Measurements from ENCODE around the gene BTBD7.

BTBD7 gene

GRCh38 chr14:93231129-93231979, 101.5 kb downstream of the BTBD7 start:
- H3K9ac ChIP-seq (ENCODE audit: low read depth, low read length) = no peak overlapping the region
- no peak overlapping the region for H3K4me3 ChIP-seq (ENCODE audit: low read length)
- H3K27me3 ChIP-seq (ENCODE audit: insufficient read depth, low read length) = no peaks in the 10 kb centered on the region
- no peaks in the 10 kb centered on the region for H3K9me3 ChIP-seq (ENCODE audit: insufficient read depth, low read depth, low read length)
- H3K36me3 ChIP-seq (ENCODE audit: insufficient read depth, low read depth, low read length) = peaks cover 24% of the 10 kb centered on the region
- H3K27ac ChIP-seq (ENCODE audit: low read length) = no peak overlapping the region
- H3K4me1 ChIP-seq (ENCODE audit: insufficient read depth, low read length) = no peaks in the 10 kb centered on the region

GRCh38 chr14:93230539-93230938, 102.3 kb downstream of the BTBD7 start:
- peaks cover 29% of the 10 kb centered on the region for H3K36me3 ChIP-seq (ENCODE audit: insufficient read depth, low read depth, low read length)
- no peaks in the 10 kb centered on the region for H3K27me3 ChIP-seq (ENCODE audit: insufficient read depth, low read length)
- no peak overlapping the region for H3K27ac ChIP-seq (ENCODE audit: low read length)
- no peak overlapping the region for H3K9ac ChIP-seq (ENCODE audit: low read depth, low read length)
- H3K4me1 ChIP-seq (ENCODE audit: insufficient read depth, low read length) = no peaks in the 10 kb centered on the region
- H3K9me3 ChIP-seq (ENCODE audit: insufficient read depth, low read depth, low read length) = no peaks in the 10 kb centered on the region
- H3K4me3 ChIP-seq (ENCODE audit: low read length) = no peak overlapping the region

DNA sequence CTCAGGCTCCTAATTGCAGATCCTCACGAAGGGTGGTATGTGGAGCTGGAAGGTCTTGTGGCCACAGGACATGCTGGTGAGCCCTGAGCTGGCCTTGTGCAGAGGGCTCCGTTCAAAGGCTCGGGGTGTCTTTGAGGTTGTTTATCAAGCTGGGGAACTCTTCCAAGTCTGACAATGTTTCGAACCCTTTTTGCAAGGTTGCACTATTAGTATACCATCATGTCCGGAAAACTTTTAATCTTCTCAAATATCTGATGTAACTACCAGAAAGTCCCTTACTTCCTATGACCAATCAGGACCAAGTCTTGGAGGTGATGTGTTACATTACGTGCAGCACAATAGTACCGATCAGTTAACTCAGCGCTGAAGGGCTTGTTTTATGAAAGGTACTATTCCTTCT, 104.3 kb downstream of the BTBD7 start:
- no peak overlapping the region for H3K27ac ChIP-seq (ENCODE audit: low read length)
- no peak overlapping the region for H3K9ac ChIP-seq (ENCODE audit: low read depth, low read length)
- no peaks in the 10 kb centered on the region for H3K4me1 ChIP-seq (ENCODE audit: insufficient read depth, low read length)
- no peaks in the 10 kb centered on the region for H3K27me3 ChIP-seq (ENCODE audit: insufficient read depth, low read length)
- H3K4me3 ChIP-seq (ENCODE audit: low read length) = no peak overlapping the region
- peaks cover 39% of the 10 kb centered on the region for H3K36me3 ChIP-seq (ENCODE audit: insufficient read depth, low read depth, low read length)
- no peaks in the 10 kb centered on the region for H3K9me3 ChIP-seq (ENCODE audit: insufficient read depth, low read depth, low read length)

DNA sequence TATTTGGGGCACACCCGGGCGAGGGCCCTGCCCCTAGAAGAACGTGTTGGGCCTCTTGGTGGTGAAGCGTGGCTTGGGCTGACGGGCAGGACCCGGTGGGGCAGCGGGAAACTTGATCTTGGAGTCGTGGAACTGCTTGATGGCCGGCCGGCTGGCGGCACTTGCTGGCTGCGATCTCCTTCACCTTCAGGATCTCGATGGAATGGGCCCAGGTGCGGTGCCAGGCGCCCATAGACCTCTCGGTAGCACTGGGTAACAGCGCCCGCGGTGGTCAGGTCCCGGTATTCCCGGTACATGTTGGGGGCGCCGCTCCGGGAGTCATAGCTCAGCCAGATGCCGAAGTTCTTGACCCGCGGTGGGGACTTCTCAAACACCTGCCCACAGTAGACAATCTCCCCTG, 109.3 kb downstream of the BTBD7 start:
- Histone ChIP-seq H3K9me3 (ENCODE audit: insufficient read depth, low read depth, low read length) (no peaks in the 10 kb centered on the region), H3K4me1 (ENCODE audit: insufficient read depth, low read length) (no peaks in the 10 kb centered on the region), H3K27ac (ENCODE audit: low read length) (no peak overlapping the region), H3K9ac (ENCODE audit: low read depth, low read length) (no peak overlapping the region), H3K4me3 (ENCODE audit: low read length) (no peak overlapping the region), H3K27me3 (ENCODE audit: insufficient read depth, low read length) (no peaks in the 10 kb centered on the region), H3K36me3 (ENCODE audit: insufficient read depth, low read depth, low read length) (peaks cover 60% of the 10 kb centered on the region)

- Histone ChIP-seq H3K9me3 (ENCODE audit: insufficient read depth, low read depth, low read length) (no peaks in the 10 kb centered on the region), H3K27ac (ENCODE audit: low read length) (no peak overlapping the region), H3K36me3 (ENCODE audit: insufficient read depth, low read depth, low read length) (peaks cover 60% of the 10 kb centered on the region), H3K4me1 (ENCODE audit: insufficient read depth, low read length) (no peaks in the 10 kb centered on the region), H3K9ac (ENCODE audit: low read depth, low read length) (no peak overlapping the region), H3K27me3 (ENCODE audit: insufficient read depth, low read length) (no peaks in the 10 kb centered on the region), H3K4me3 (ENCODE audit: low read length) (no peak overlapping the region)
These were observed 112.3 kb downstream of the BTBD7 start for GRCh38 chr14:93220509-93220908.

DNA sequence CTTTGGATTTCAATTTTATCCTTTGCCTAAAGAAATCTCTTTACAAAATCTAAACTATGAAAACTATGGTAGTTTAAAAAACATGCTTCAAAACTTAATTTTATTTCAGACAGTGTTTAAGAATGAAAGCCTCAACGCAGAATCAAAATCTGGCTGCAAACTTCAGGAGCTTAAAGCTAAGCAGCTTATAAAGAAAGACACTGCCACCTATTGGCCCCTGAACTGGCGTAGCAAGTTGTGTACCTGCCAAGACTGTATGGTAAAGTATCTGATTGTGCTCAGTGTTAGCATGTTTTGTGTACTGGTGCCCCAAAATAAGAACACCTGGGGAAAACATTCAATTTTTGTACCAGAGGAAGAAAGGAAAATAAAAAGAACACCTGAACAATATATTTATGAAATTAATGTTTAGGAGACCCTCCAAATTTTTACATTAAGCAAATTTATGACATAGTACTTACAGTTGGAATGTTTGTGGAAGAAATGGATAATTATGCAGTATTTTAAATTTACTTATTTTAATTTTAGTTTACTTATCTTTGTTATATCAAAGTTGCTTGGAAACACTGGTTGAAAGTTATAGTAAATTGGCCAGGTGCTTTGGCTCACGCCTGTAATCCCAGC, 113.6 kb downstream of the BTBD7 start:
- H3K36me3 ChIP-seq (ENCODE audit: insufficient read depth, low read depth, low read length) = peaks cover 63% of the 10 kb centered on the region
- no peak overlapping the region for H3K27ac ChIP-seq (ENCODE audit: low read length)
- no peaks in the 10 kb centered on the region for H3K4me1 ChIP-seq (ENCODE audit: insufficient read depth, low read length)
- H3K9me3 ChIP-seq (ENCODE audit: insufficient read depth, low read depth, low read length) = no peaks in the 10 kb centered on the region
- H3K9ac ChIP-seq (ENCODE audit: low read depth, low read length) = no peak overlapping the region
- no peak overlapping the region for H3K4me3 ChIP-seq (ENCODE audit: low read length)
- no peaks in the 10 kb centered on the region for H3K27me3 ChIP-seq (ENCODE audit: insufficient read depth, low read length)

GRCh38 chr14:93214598-93214997, 118.2 kb downstream of the BTBD7 start:
- Histone ChIP-seq H3K9me3 (ENCODE audit: insufficient read depth, low read depth, low read length) (no peaks in the 10 kb centered on the region), H3K36me3 (ENCODE audit: insufficient read depth, low read depth, low read length) (peaks cover 63% of the 10 kb centered on the region), H3K4me1 (ENCODE audit: insufficient read depth, low read length) (no peaks in the 10 kb centered on the region), H3K27me3 (ENCODE audit: insufficient read depth, low read length) (no peaks in the 10 kb centered on the region), H3K4me3 (ENCODE audit: low read length) (no peak overlapping the region), H3K27ac (ENCODE audit: low read length) (no peak overlapping the region), H3K9ac (ENCODE audit: low read depth, low read length) (no peak overlapping the region)

DNA sequence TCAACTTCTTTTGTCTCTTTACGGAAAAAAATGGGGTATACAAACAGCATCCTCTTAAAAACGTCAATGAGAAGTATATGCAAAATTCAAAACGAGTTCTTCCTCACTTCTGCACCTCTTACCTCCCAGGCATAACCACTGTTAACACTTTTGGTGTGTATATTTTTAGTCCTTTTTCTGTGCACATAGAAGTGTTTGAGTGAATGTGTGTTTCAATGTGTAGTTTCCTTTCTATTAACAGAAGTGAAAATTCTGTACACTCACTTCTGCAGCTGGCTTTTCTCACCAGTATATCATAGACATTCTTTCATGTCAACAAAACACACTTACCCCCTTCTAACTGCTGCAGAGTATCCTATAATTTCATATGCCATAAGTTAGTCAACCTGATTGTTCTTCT, 120.4 kb downstream of the BTBD7 start:
- H3K9me3 ChIP-seq (ENCODE audit: insufficient read depth, low read depth, low read length) = no peaks in the 10 kb centered on the region
- no peaks in the 10 kb centered on the region for H3K4me1 ChIP-seq (ENCODE audit: insufficient read depth, low read length)
- peaks cover 55% of the 10 kb centered on the region for H3K36me3 ChIP-seq (ENCODE audit: insufficient read depth, low read depth, low read length)
- H3K27ac ChIP-seq (ENCODE audit: low read length) = no peak overlapping the region
- no peak overlapping the region for H3K9ac ChIP-seq (ENCODE audit: low read depth, low read length)
- H3K4me3 ChIP-seq (ENCODE audit: low read length) = no peak overlapping the region
- H3K27me3 ChIP-seq (ENCODE audit: insufficient read depth, low read length) = no peaks in the 10 kb centered on the region

- peak overlapping the region; percentile 74 for H3K27ac ChIP-seq (ENCODE audit: low read length)
- no peaks in the 10 kb centered on the region for H3K27me3 ChIP-seq (ENCODE audit: insufficient read depth, low read length)
These were observed 125.1 kb downstream of the BTBD7 start for GRCh38 chr14:93207468-93208308.

DNA sequence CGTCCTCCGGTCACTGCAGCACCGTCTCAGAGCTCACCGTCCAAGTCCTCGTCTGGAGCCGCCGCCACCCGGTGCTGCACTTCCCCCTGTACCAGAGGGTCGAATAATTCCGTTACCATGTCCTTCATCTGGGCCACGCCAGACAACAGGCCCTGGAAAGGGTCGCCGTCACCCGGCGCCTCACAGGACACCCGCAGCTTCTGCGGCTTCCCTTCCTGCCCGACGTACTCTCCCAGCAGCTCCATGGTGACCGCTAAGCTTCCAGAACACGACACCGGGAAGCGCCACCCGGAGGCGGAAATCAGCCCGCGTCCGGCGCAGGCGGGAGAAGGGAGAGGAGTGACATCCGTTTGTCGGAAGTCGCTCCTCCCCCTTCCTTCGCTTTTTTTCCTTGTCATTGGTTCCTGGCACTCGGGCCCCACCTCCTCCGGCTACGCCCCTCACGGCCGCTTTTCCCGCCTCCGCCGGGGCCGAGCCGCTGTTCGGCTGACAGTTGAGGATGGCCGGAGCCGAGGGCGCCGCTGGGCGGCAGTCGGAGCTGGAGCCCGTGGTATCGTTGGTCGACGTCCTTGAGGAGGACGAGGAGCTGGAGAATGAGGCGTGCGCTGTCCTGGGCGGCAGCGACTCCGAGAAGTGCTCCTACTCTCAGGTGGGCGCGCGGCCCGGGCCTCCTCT, 125.9 kb downstream of the BTBD7 start, which contains the start of the genes GON7 and UBR7:
TSS of gene GON7 (minus strand) at position 273 of the 675 bp plus-strand sequence. CDS start at position 245, 28 bp downstream.
TSS of gene UBR7 (plus strand) at position 464 of the 675 bp plus-strand sequence. CDS start at position 500, 36 bp downstream.
- Histone ChIP-seq H3K4me1 (ENCODE audit: insufficient read depth, low read length) (no peaks in the 10 kb centered on the region), H3K9me3 (ENCODE audit: insufficient read depth, low read depth, low read length) (no peaks in the 10 kb centered on the region), H3K27ac (ENCODE audit: low read length) (peak within 1 kb of the TSS; percentile 74), H3K9ac (ENCODE audit: low read depth, low read length) (peak within 1 kb of the TSS; percentile 90), H3K4me3 (ENCODE audit: low read length) (peak within 1 kb of the TSS; percentile 95), H3K36me3 (ENCODE audit: insufficient read depth, low read depth, low read length) (peaks cover 11% of the 10 kb centered on the region), H3K27me3 (ENCODE audit: insufficient read depth, low read length) (no peaks in the 10 kb centered on the region)

More at GRCh38 chr14:93207468-93208308, 125.1 kb downstream of the BTBD7 start:
- Histone ChIP-seq H3K9ac (ENCODE audit: low read depth, low read length) (peak overlapping the region; percentile 81), H3K9me3 (ENCODE audit: insufficient read depth, low read depth, low read length) (no peaks in the 10 kb centered on the region), H3K36me3 (ENCODE audit: insufficient read depth, low read depth, low read length) (peaks cover 18% of the 10 kb centered on the region), H3K4me1 (ENCODE audit: insufficient read depth, low read length) (no peaks in the 10 kb centered on the region), H3K4me3 (ENCODE audit: low read length) (peak overlapping the region; percentile 95)

- Histone ChIP-seq H3K27me3 (ENCODE audit: insufficient read depth, low read length) (no peaks in the 10 kb centered on the region), H3K4me3 (ENCODE audit: low read length) (no peak overlapping the region), H3K9ac (ENCODE audit: low read depth, low read length) (no peak overlapping the region), H3K9me3 (ENCODE audit: insufficient read depth, low read depth, low read length) (no peaks in the 10 kb centered on the region), H3K4me1 (ENCODE audit: insufficient read depth, low read length) (no peaks in the 10 kb centered on the region), H3K36me3 (ENCODE audit: insufficient read depth, low read depth, low read length) (no peaks in the 10 kb centered on the region), H3K27ac (ENCODE audit: low read length) (no peak overlapping the region)
These were observed 131.6 kb downstream of the BTBD7 start for GRCh38 chr14:93201155-93201704.

Measured in iPS-20b (cell line).